CD4-positive, alpha-beta T cell treated with Interleukin-17A for 4 hours (primary cell): ENCODE data around the gene BTBD2.

Source experiments
- DNase-seq: peaks from one replicate; pipeline ENCODE4 v3.0.0-alpha.2; 2020; ENCODE audit warnings: mixed read lengths

Gene BTBD2

GRCh38 chr19:2039089-2039958, 23.8 kb upstream of the BTBD2 start:
- no peak for DNase-seq

GRCh38 chr19:2038284-2039088, 23.0 kb upstream of the BTBD2 start:
- no peak for DNase-seq

- DNase-seq, result no peak
These were observed 22.2 kb upstream of the BTBD2 start for GRCh38 chr19:2037651-2038255.

- DNase-seq, result peak; percentile 1
These were observed 20.9 kb upstream of the BTBD2 start for GRCh38 chr19:2036424-2036823.

- no peak for DNase-seq
These were observed 20.1 kb upstream of the BTBD2 start for GRCh38 chr19:2035590-2035991.

GRCh38 chr19:2034729-2035589, 19.4 kb upstream of the BTBD2 start:
- peak; percentile 53 for DNase-seq

GRCh38 chr19:2034253-2034652, 18.7 kb upstream of the BTBD2 start:
- DNase-seq, result peak; percentile 1

GRCh38 chr19:2033825-2034159, 18.3 kb upstream of the BTBD2 start:
- DNase-seq, result no peak

- DNase-seq, result no peak
These were observed 17.8 kb upstream of the BTBD2 start for GRCh38 chr19:2033115-2033824.

GRCh38 chr19:2032296-2032941, 16.9 kb upstream of the BTBD2 start:
- peak; percentile 65 for DNase-seq

- no peak for DNase-seq
These were observed 11.8 kb upstream of the BTBD2 start for GRCh38 chr19:2027361-2027760.

GRCh38 chr19:2026770-2027169, 11.3 kb upstream of the BTBD2 start:
- DNase-seq, result no peak

- no peak for DNase-seq
These were observed 6.8 kb upstream of the BTBD2 start for GRCh38 chr19:2022289-2022688.

GRCh38 chr19:2021453-2022140, 6.1 kb upstream of the BTBD2 start:
- DNase-seq, result no peak

- DNase-seq, result no peak
These were observed 3.2 kb upstream of the BTBD2 start for GRCh38 chr19:2018752-2019151.

- DNase-seq, result peak; percentile 82
These were observed 710 bp upstream of the BTBD2 start for GRCh38 chr19:2016041-2016807.

GRCh38 chr19:2014731-2015607, 545 bp downstream of the BTBD2 start:
- DNase-seq, result peak; percentile 43

- no peak for DNase-seq
These were observed 1.4 kb downstream of the BTBD2 start for GRCh38 chr19:2014131-2014571.

- no peak for DNase-seq
These were observed 1.9 kb downstream of the BTBD2 start for GRCh38 chr19:2013683-2013961.
